ENCODE data around the gene SLAMF9. TPM values are rescaled to one million over a fixed set of nuclear protein-coding genes. Genes with fewer than 3 reads are reported as not detected.

Gene SLAMF9
- total RNA-seq, 1 experiment from 2014 or later: 8.7 TPM

DNA sequence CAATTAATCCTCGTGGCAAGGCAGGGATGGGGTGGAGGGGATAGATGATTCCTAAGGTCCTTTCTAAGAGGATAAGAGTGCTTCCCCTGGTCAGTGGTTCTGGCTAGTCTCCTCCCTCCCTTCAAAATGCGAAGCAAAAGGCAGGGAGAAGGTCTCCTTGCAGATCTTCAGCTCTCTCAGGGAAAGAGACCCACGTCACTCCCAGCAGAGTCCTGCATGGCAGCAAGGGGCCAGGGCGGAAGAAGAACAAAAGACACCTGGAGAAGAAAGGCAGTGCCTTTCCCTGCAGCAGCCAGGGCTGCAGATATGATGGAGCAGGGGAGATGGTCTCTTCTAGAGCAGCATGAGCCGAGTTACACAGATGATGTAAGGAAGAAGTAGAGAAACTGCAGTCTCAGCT is 29.6 kb upstream of the SLAMF9 start:
- H3K4me1 ChIP-seq (ENCODE audit: insufficient read depth, low read length): no peaks in the 10 kb centered on the region
- no peaks in the 10 kb centered on the region for H4K20me1 ChIP-seq (ENCODE audit: low read length)
- intact Hi-C loops (cut with micrococcal nuclease): no loop called here
- H3K9ac ChIP-seq (ENCODE audit: low read length): no peak overlapping the region
- H3K4me3 ChIP-seq (ENCODE audit: low read length): no peak overlapping the region
- H3K9me3 ChIP-seq (ENCODE audit: low read length): no peaks in the 10 kb centered on the region
- peaks cover 8% of the 10 kb centered on the region; the same call in 1 of the 2 replicates for H3K27me3 ChIP-seq (ENCODE audit: low read length)
- ATAC-seq (no peak), DNase-seq (no peak)
- no TSS peak for BruUV-seq (replicated peaks)
- H3K36me3 ChIP-seq (ENCODE audit: low read depth, low read length): no peaks in the 10 kb centered on the region
- no peak for TF ChIP-seq EZH2phosphoT487 (IDR thresholded peaks at IDR 0.05; ENCODE audit: borderline replicate concordance, low read length)
- TF ChIP-seq, protein P1, sequence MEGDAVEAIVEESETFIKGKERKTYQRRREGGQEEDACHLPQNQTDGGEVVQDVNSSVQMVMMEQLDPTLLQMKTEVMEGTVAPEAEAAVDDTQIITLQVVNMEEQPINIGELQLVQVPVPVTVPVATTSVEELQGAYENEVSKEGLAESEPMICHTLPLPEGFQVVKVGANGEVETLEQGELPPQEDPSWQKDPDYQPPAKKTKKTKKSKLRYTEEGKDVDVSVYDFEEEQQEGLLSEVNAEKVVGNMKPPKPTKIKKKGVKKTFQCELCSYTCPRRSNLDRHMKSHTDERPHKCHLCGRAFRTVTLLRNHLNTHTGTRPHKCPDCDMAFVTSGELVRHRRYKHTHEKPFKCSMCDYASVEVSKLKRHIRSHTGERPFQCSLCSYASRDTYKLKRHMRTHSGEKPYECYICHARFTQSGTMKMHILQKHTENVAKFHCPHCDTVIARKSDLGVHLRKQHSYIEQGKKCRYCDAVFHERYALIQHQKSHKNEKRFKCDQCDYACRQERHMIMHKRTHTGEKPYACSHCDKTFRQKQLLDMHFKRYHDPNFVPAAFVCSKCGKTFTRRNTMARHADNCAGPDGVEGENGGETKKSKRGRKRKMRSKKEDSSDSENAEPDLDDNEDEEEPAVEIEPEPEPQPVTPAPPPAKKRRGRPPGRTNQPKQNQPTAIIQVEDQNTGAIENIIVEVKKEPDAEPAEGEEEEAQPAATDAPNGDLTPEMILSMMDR (conservative IDR thresholded peaks at IDR 0.05; ENCODE audit: low read depth, low read length): no peak
- no peak for TF ChIP-seq EZH2 (IDR thresholded peaks at IDR 0.05; ENCODE audit: low read length, unreplicated experiment)
- ChIA-PET POLR2A (ENCODE audit: unreplicated experiment) (no interaction called here), CTCF (no interaction called here)
- no peak overlapping the region for H2AFZ ChIP-seq (ENCODE audit: low read length)
- H3K27ac ChIP-seq (ENCODE audit: low read length): no peak overlapping the region
- H3F3A ChIP-seq (ENCODE audit: low read length, unreplicated experiment): no peaks in the 10 kb centered on the region
- no peak overlapping the region for H3K4me2 ChIP-seq (ENCODE audit: low read length)
- H3K9me2 ChIP-seq (replicated peaks; ENCODE audit: low read length): 0 out of 2 replicates have a peak, but pooled peaks cover 5% of the 10 kb centered on the region
- no peaks in the 10 kb centered on the region for H3K79me2 ChIP-seq (ENCODE audit: low read length)

DNA sequence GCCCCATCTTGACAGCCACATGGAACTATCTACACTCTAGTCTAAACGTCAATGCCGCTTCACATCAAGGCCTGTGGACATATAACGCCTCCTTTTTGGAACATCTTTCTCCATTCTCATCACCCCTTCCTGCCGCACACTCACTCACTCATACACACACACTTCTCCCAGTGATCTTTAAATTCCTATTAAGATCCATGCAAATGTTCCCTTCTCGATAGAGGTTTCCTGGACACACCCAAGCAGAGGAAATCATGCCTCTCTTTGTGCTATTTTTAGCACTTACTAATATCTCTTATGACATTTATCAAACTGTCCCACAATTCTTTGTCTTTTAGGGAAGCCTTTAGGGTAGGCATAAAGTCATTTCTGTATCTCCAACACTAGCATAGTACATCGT is 28.2 kb upstream of the SLAMF9 start:
- peaks cover 8% of the 10 kb centered on the region; the same call in 1 of the 2 replicates for H3K27me3 ChIP-seq (ENCODE audit: low read length)
- no peaks in the 10 kb centered on the region for H3K36me3 ChIP-seq (ENCODE audit: low read depth, low read length)
- CTCF ChIA-PET: no interaction called here

More for the DNA sequence above, 28.2 kb upstream of the SLAMF9 start:
- TF ChIP-seq EZH2 (IDR thresholded peaks at IDR 0.05; ENCODE audit: low read length, unreplicated experiment): no peak
- no peak for TF ChIP-seq EZH2phosphoT487 (IDR thresholded peaks at IDR 0.05; ENCODE audit: borderline replicate concordance, low read length)
- TF ChIP-seq, protein P1 (conservative IDR thresholded peaks at IDR 0.05; ENCODE audit: low read depth, low read length): no peak
- Histone ChIP-seq H3K4me1 (ENCODE audit: insufficient read depth, low read length) (no peaks in the 10 kb centered on the region), H3K4me2 (ENCODE audit: low read length) (no peak overlapping the region), H3K9me2 (replicated peaks; ENCODE audit: low read length) (0 out of 2 replicates have a peak, but pooled peaks cover 5% of the 10 kb centered on the region), H2AFZ (ENCODE audit: low read length) (no peak overlapping the region), H3K27ac (ENCODE audit: low read length) (no peak overlapping the region), H3F3A (ENCODE audit: low read length, unreplicated experiment) (no peaks in the 10 kb centered on the region), H3K4me3 (ENCODE audit: low read length) (no peak overlapping the region), H3K9me3 (ENCODE audit: low read length) (no peaks in the 10 kb centered on the region), H3K9ac (ENCODE audit: low read length) (no peak overlapping the region), H3K79me2 (ENCODE audit: low read length) (no peaks in the 10 kb centered on the region), H4K20me1 (ENCODE audit: low read length) (no peaks in the 10 kb centered on the region)
- POLR2A ChIA-PET (ENCODE audit: unreplicated experiment): no interaction called here
- no peak for DNase-seq
- intact Hi-C loops (cut with micrococcal nuclease): no loop called here
- no peak for ATAC-seq
- BruUV-seq (replicated peaks): no TSS peak
